HEK293 (cell line): ENCODE measurements around the gene SLF2.

Experiments used
- GLIS1 ChIP-seq: fragments of 450-650 bp; formaldehyde crosslinking; IDR thresholded peaks from 2 replicates; pipeline ENCODE4 v1.5.1; 2016; ENCODE audit warnings: missing biosample characterization, missing genetic modification characterization
- SCRT2 ChIP-seq: fragments of 450-650 bp; formaldehyde crosslinking; IDR thresholded peaks from 2 replicates; pipeline ENCODE4 v1.5.1; 2016; ENCODE audit warnings: missing biosample characterization, missing genetic modification characterization
- TRIM28 ChIP-seq: IDR thresholded peaks from 2 replicates; pipeline ENCODE4 v1.6.1; 2011; ENCODE audit warnings: low read length, control low read depth, borderline replicate concordance
- ZBTB26 ChIP-seq: fragments of 450-650 bp; formaldehyde crosslinking; optimal IDR thresholded peaks from 2 replicates; pipeline ENCODE3; 2016; ENCODE audit warnings: missing biosample characterization, mild to moderate bottlenecking, missing genetic modification characterization
- ZBTB6 ChIP-seq: fragments of 450-650 bp; formaldehyde crosslinking; IDR thresholded peaks from 2 replicates; pipeline ENCODE4 v1.5.1; 2017; ENCODE audit warnings: missing biosample characterization, missing genetic modification characterization
- ZBTB8A ChIP-seq: fragments of 450-650 bp; formaldehyde crosslinking; IDR thresholded peaks from 2 replicates; pipeline ENCODE4 v1.5.1; 2016; ENCODE audit warnings: missing biosample characterization, missing genetic modification characterization
- ZFP37 ChIP-seq: fragments of 450-650 bp; formaldehyde crosslinking; IDR thresholded peaks from 2 replicates; pipeline ENCODE4 v1.5.1; 2016; ENCODE audit warnings: missing biosample characterization, missing genetic modification characterization
- ZNF112 ChIP-seq: fragments of 450-650 bp; formaldehyde crosslinking; IDR thresholded peaks from 2 replicates; pipeline ENCODE4 v1.5.0; 2017; ENCODE audit warnings: missing biosample characterization, missing genetic modification characterization
- ZNF114 ChIP-seq: fragments of 450-650 bp; formaldehyde crosslinking; IDR thresholded peaks from 2 replicates; pipeline ENCODE4 v1.5.0; 2017; ENCODE audit warnings: missing biosample characterization, missing genetic modification characterization
- ZNF169 ChIP-seq: fragments of 450-650 bp; formaldehyde crosslinking; IDR thresholded peaks from 2 replicates; pipeline ENCODE4 v1.5.1; 2016; ENCODE audit warnings: missing biosample characterization, missing genetic modification characterization
- ZNF175 ChIP-seq: fragments of 450-650 bp; formaldehyde crosslinking; IDR thresholded peaks from 2 replicates; pipeline ENCODE4 v1.5.1; 2016; ENCODE audit warnings: missing biosample characterization, missing genetic modification characterization
- ZNF18 ChIP-seq: fragments of 450-650 bp; formaldehyde crosslinking; IDR thresholded peaks from 2 replicates; pipeline ENCODE4 v1.5.1; 2016; ENCODE audit warnings: missing biosample characterization, missing genetic modification characterization
- ZNF2 ChIP-seq: fragments of 450-650 bp; formaldehyde crosslinking; IDR thresholded peaks from 2 replicates; pipeline ENCODE4 v1.5.1; 2016; ENCODE audit warnings: missing biosample characterization, missing genetic modification characterization
- ZNF202 ChIP-seq: fragments of 450-650 bp; formaldehyde crosslinking; IDR thresholded peaks from 2 replicates; pipeline ENCODE4 v1.5.1; 2016; ENCODE audit warnings: missing biosample characterization, missing genetic modification characterization, borderline replicate concordance
- ZNF211 ChIP-seq: fragments of 450-650 bp; formaldehyde crosslinking; IDR thresholded peaks from 2 replicates; pipeline ENCODE4 v1.5.1; 2016; ENCODE audit warnings: low read depth, missing biosample characterization, missing genetic modification characterization
- ZNF24 ChIP-seq: fragments of 450-650 bp; formaldehyde crosslinking; IDR thresholded peaks from 2 replicates; pipeline ENCODE4 v1.5.1; 2016; ENCODE audit warnings: missing biosample characterization, missing genetic modification characterization
- ZNF248 ChIP-seq: fragments of 450-650 bp; formaldehyde crosslinking; IDR thresholded peaks from 2 replicates; pipeline ENCODE4 v1.5.1; 2017; ENCODE audit warnings: missing biosample characterization, missing genetic modification characterization
- ZNF350 ChIP-seq: fragments of 450-650 bp; formaldehyde crosslinking; IDR thresholded peaks from 2 replicates; pipeline ENCODE4 v1.5.0; 2017; ENCODE audit warnings: missing biosample characterization, mild to moderate bottlenecking, missing genetic modification characterization
- ZNF398 ChIP-seq: fragments of 450-650 bp; formaldehyde crosslinking; IDR thresholded peaks from 2 replicates; pipeline ENCODE4 v1.5.1; 2017; ENCODE audit warnings: missing biosample characterization, missing genetic modification characterization
- ZNF426 ChIP-seq: fragments of 450-650 bp; formaldehyde crosslinking; IDR thresholded peaks from 2 replicates; pipeline ENCODE4 v1.5.1; 2017; ENCODE audit warnings: missing biosample characterization, missing genetic modification characterization, mild to moderate bottlenecking, inconsistent platforms, moderate library complexity
- ZNF433 ChIP-seq: fragments of 450-650 bp; formaldehyde crosslinking; IDR thresholded peaks from 2 replicates; pipeline ENCODE4 v1.5.1; 2016; ENCODE audit warnings: missing biosample characterization, missing genetic modification characterization, low read depth
- ZNF488 ChIP-seq: fragments of 450-650 bp; formaldehyde crosslinking; IDR thresholded peaks from 2 replicates; pipeline ENCODE4 v1.5.1; 2016; ENCODE audit warnings: missing biosample characterization, missing genetic modification characterization
- ZNF549 ChIP-seq: fragments of 450-650 bp; IDR thresholded peaks from 2 replicates; pipeline ENCODE4 v1.5.1; 2018; ENCODE audit warnings: missing biosample characterization, missing genetic modification characterization, mild to moderate bottlenecking, inconsistent platforms, moderate library complexity
- ZNF624 ChIP-seq: fragments of 450-650 bp; formaldehyde crosslinking; IDR thresholded peaks from 2 replicates; pipeline ENCODE4 v1.5.1; 2017; ENCODE audit warnings: missing biosample characterization, missing genetic modification characterization
- ZNF626 ChIP-seq: fragments of 450-650 bp; sonication (Bioruptor Pico); formaldehyde crosslinking; IDR thresholded peaks from 2 replicates; pipeline ENCODE4 v1.5.1; 2018; ENCODE audit warnings: missing biosample characterization, missing genetic modification characterization, inconsistent platforms
- ZNF654 ChIP-seq: fragments of 450-650 bp; formaldehyde crosslinking; IDR thresholded peaks from 2 replicates; pipeline ENCODE4 v1.5.1; 2016; ENCODE audit warnings: low read depth, missing biosample characterization, missing genetic modification characterization
- ZNF677 ChIP-seq: fragments of 450-650 bp; IDR thresholded peaks from 2 replicates; pipeline ENCODE4 v1.5.0; 2018; ENCODE audit warnings: missing biosample characterization, mild to moderate bottlenecking, missing genetic modification characterization, moderate library complexity
- ZNF701 ChIP-seq: fragments of 450-650 bp; formaldehyde crosslinking; IDR thresholded peaks from 2 replicates; pipeline ENCODE4 v1.5.1; 2016; ENCODE audit warnings: missing biosample characterization, missing genetic modification characterization
- ZNF747 ChIP-seq: fragments of 450-650 bp; formaldehyde crosslinking; IDR thresholded peaks from 2 replicates; pipeline ENCODE4 v1.5.1; 2016; ENCODE audit warnings: missing biosample characterization, missing genetic modification characterization
- ZNF837 ChIP-seq: fragments of 450-650 bp; formaldehyde crosslinking; IDR thresholded peaks from 2 replicates; pipeline ENCODE4 v1.5.1; 2016; ENCODE audit warnings: missing biosample characterization, missing genetic modification characterization
- ZNF843 ChIP-seq: fragments of 450-650 bp; formaldehyde crosslinking; IDR thresholded peaks from 2 replicates; pipeline ENCODE4 v1.5.1; 2016; ENCODE audit warnings: missing biosample characterization, missing genetic modification characterization
- ZSCAN30 ChIP-seq: fragments of 450-650 bp; IDR thresholded peaks from 2 replicates; pipeline ENCODE4 v1.5.1; 2018; ENCODE audit warnings: missing biosample characterization, mild to moderate bottlenecking, missing genetic modification characterization, moderate library complexity

SLF2 gene

GRCh38 chr10:100969187-100970075 lies 56.7 kb downstream of the SLF2 start, which contains the start of gene SEMA4G (continued):
- no peak for TF ChIP-seq ZFP37 (tag by site-specific recombination)
- no peak for TF ChIP-seq ZNF843
- no peak for TF ChIP-seq ZNF837
- no peak for TF ChIP-seq ZNF701 (tag by site-specific recombination)
- no peak for TF ChIP-seq ZBTB8A (tag by site-specific recombination)
- TF ChIP-seq ZNF654 = no peak
- TF ChIP-seq ZNF248 (tag by site-specific recombination) = no peak
- no peak for TF ChIP-seq ZSCAN30 (tag by site-specific recombination)
- TF ChIP-seq ZNF426 (tag by site-specific recombination) = no peak
- TF ChIP-seq ZNF169 = no peak
- no peak for TF ChIP-seq ZNF18
- TF ChIP-seq ZNF211 (tag by site-specific recombination) = no peak
- peak; percentile 37; the same call in 1 of the 2 replicates for TF ChIP-seq ZNF2
- no peak for TF ChIP-seq ZNF626 (tag by site-specific recombination)
- TF ChIP-seq ZBTB6 (tag by site-specific recombination) = no peak
- TF ChIP-seq ZNF175 (tag by site-specific recombination) = no peak
- no peak for TF ChIP-seq ZNF398 (tag by site-specific recombination)
- TF ChIP-seq TRIM28 = no peak
- no peak for TF ChIP-seq ZNF747 (tag by site-specific recombination)
- TF ChIP-seq SCRT2 (tag by site-specific recombination) = no peak
- no peak for TF ChIP-seq ZNF549 (tag by site-specific recombination)
- TF ChIP-seq ZNF112 = no peak
- no peak for TF ChIP-seq ZNF624
- TF ChIP-seq ZNF488 = no peak
- TF ChIP-seq ZNF350 (tag by site-specific recombination) = no peak
- peak; percentile 48 for TF ChIP-seq ZBTB26 (tag by site-specific recombination)
- peak; percentile 56 for TF ChIP-seq GLIS1 (tag by site-specific recombination)
- TF ChIP-seq ZNF433 = no peak
- no peak for TF ChIP-seq ZNF114 (tag by site-specific recombination)
- no peak for TF ChIP-seq ZNF677 (tag by site-specific recombination)
- TF ChIP-seq ZNF202 (tag by site-specific recombination) = no peak
- no peak for TF ChIP-seq ZNF24 (tag by site-specific recombination)
